Liver (tissue), 3 donors: Measurements from ENCODE around the gene NCDN.

Experiments
- FOXA2 ChIP-seq: IDR thresholded peaks from 2 replicates; pipeline ENCODE4 v1.6.1; 2016; ENCODE audit warnings: antibody characterized with exemption
- GABPA ChIP-seq, 2 donors: IDR thresholded peaks in 1 of 2; conservative IDR thresholded peaks in 1 of 2; 2 replicates each; pipeline ENCODE4 v1.6.1; 2016; ENCODE audit warnings: antibody characterized with exemption in 2 of 2, mild to moderate bottlenecking in 1 of 2, moderate library complexity in 1 of 2
- JUND ChIP-seq, 2 donors: IDR thresholded peaks; 2 replicates each; pipeline ENCODE4 v1.6.1; 2016; ENCODE audit warnings: antibody characterized with exemption in 2 of 2
- RAD21 ChIP-seq, 2 donors: IDR thresholded peaks; 2 replicates each; pipeline ENCODE4 v1.6.1; 2016; ENCODE audit warnings: antibody characterized with exemption in 2 of 2, mild to moderate bottlenecking in 2 of 2
- TAF1 ChIP-seq: conservative IDR thresholded peaks from 2 replicates; pipeline ENCODE4 v1.6.1; 2016; ENCODE audit warnings: antibody characterized with exemption, mild to moderate bottlenecking
- TF ChIP-seq, protein P1 (sequence below): fragments of 150-350 bp; IDR thresholded peaks from 2 replicates; pipeline ENCODE4 v1.5.1; 2017; ENCODE audit warnings: improper control_type of control experiment, low read depth, low read length; ENCODE audit not compliant: missing input control
- TF ChIP-seq, protein P2 (sequence below): IDR thresholded peaks from 2 replicates; pipeline ENCODE4 v1.6.1; 2016; ENCODE audit warnings: antibody characterized with exemption
- donor health status: healthy.
- donor health status: healthy.

DNA sequence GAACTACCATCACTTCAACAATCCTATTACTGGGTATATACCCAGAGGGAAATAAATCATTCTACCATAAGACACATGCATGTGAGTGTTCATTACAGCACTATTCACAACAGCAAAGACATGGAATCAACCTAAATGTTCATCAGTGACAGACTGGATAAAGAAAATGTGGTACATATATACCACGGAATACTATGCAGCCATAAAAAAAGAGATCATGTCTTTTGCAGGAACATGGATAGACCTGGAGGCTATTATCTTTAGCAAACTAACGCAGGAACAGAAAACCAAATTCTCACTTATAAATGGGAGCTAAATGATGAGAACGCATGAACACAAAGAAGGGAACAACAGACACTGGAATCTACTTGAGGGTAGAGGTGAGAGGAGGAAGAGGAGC is 39.4 kb upstream of the NCDN start:
- no peak for TF ChIP-seq GABPA (IDR thresholded peaks at IDR 0.05 in 1 of 2, conservative IDR thresholded peaks at IDR 0.05 in 1 of 2)
- TF ChIP-seq, protein P1, sequence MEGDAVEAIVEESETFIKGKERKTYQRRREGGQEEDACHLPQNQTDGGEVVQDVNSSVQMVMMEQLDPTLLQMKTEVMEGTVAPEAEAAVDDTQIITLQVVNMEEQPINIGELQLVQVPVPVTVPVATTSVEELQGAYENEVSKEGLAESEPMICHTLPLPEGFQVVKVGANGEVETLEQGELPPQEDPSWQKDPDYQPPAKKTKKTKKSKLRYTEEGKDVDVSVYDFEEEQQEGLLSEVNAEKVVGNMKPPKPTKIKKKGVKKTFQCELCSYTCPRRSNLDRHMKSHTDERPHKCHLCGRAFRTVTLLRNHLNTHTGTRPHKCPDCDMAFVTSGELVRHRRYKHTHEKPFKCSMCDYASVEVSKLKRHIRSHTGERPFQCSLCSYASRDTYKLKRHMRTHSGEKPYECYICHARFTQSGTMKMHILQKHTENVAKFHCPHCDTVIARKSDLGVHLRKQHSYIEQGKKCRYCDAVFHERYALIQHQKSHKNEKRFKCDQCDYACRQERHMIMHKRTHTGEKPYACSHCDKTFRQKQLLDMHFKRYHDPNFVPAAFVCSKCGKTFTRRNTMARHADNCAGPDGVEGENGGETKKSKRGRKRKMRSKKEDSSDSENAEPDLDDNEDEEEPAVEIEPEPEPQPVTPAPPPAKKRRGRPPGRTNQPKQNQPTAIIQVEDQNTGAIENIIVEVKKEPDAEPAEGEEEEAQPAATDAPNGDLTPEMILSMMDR: no peak
- no peak for TF ChIP-seq RAD21 (IDR thresholded peaks at IDR 0.05)
- TF ChIP-seq, protein P2, sequence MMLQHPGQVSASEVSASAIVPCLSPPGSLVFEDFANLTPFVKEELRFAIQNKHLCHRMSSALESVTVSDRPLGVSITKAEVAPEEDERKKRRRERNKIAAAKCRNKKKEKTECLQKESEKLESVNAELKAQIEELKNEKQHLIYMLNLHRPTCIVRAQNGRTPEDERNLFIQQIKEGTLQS: no peak
- no peak for TF ChIP-seq JUND (IDR thresholded peaks at IDR 0.05)
- TF ChIP-seq TAF1: no peak
- TF ChIP-seq FOXA2: no peak
